ENCODE results near the gene CDH4. TPM values are rescaled to one million over a fixed set of nuclear protein-coding genes. Genes with fewer than 3 reads are reported as not detected.

The CDH4 gene
- polyA plus RNA-seq, 1 donor (not counting 4 experiments of a cell fraction or from before 2014, with no cell fraction given): 2.2 TPM

DNA sequence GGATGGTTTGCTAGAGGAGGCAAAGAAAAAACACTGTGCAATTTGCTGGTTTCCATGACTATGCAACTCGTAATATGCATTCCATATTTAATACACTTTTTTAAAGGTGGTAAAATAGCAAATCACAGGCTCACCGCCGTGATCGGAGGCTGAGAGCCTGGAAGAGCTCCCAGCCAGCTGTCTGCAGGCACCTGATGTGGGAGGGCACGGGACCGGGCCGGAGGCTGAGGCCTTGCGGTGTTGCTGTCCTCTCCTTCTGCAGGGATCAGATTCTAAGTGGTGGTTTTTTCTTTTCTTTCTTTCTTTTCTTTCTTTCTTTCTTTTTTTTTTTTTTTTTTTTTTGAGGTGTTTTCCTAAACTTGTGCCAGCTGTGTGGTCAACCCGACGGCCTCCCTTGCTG is 282.3 kb downstream of the CDH4 start:
- Histone ChIP-seq H3K9ac (ENCODE audit: control insufficient read depth, extremely low read depth, insufficient read depth, low read length) (no peak overlapping the region), H3K27me3 (ENCODE audit: control insufficient read depth, extremely low read depth, insufficient read depth, low read length) (no peaks in the 10 kb centered on the region), H3K4me1 (ENCODE audit: control insufficient read depth, extremely low read depth, insufficient read depth, low read length) (peaks cover 18% of the 10 kb centered on the region), H3K4me2 (ENCODE audit: control insufficient read depth, extremely low read depth, insufficient read depth, low read depth, low read length) (no peak overlapping the region), H3K4me3 (ENCODE audit: control insufficient read depth in 2 of 3, extremely low read depth in 1 of 3, insufficient read depth in 2 of 3, low read depth in 1 of 3, low read length in 3 of 3) (no peak overlapping the region), H3K36me3 (ENCODE audit: control insufficient read depth in 2 of 2, extremely low read depth in 1 of 2, insufficient read depth in 2 of 2, low read length in 2 of 2) (peaks cover 0 to 3% of the 10 kb centered on the region in 2 experiments), H3K9me3 (ENCODE audit: control insufficient read depth, low read depth, low read length) (no peaks in the 10 kb centered on the region), H4K20me1 (ENCODE audit: control insufficient read depth, extremely low read depth, insufficient read depth, low read length) (peaks cover 22% of the 10 kb centered on the region), H3K79me2 (ENCODE audit: control insufficient read depth, insufficient read depth, low read length) (no peaks in the 10 kb centered on the region), H3K9me1 (ENCODE audit: control insufficient read depth, extremely low read depth, insufficient read depth, low read length) (no peaks in the 10 kb centered on the region), H3K27ac (ENCODE audit: control insufficient read depth, insufficient read depth, low read length) (no peak overlapping the region), H2AFZ (ENCODE audit: control insufficient read depth, low read length) (no peak overlapping the region)
- FAIRE-seq (no peak), DNase-seq (ENCODE audit: low read depth, low spot score) (no peak)
- dilution Hi-C loops (cut with MboI; ENCODE audit: extremely low pct_ligation_motif_present, low sequenced_read_pairs): no loop called here
- no peak for TF ChIP-seq CTCF (optimal IDR thresholded peaks at IDR 0.05 in 1 of 3, IDR thresholded peaks at IDR 0.05 in 1 of 3, conservative IDR thresholded peaks at IDR 0.05 in 1 of 3; ENCODE audit: extremely low read depth in 1 of 3, insufficient read depth in 2 of 3, low read length in 3 of 3)
- TF ChIP-seq EZH2 (IDR thresholded peaks at IDR 0.05; ENCODE audit: low read length): no peak

- TF ChIP-seq CTCF (optimal IDR thresholded peaks at IDR 0.05 in 1 of 3, IDR thresholded peaks at IDR 0.05 in 1 of 3, conservative IDR thresholded peaks at IDR 0.05 in 1 of 3; ENCODE audit: extremely low read depth in 1 of 3, insufficient read depth in 2 of 3, low read length in 3 of 3) (no peak), EZH2 (IDR thresholded peaks at IDR 0.05; ENCODE audit: low read length) (no peak)
- H4K20me1 ChIP-seq (ENCODE audit: control insufficient read depth, extremely low read depth, insufficient read depth, low read length): peaks cover 22% of the 10 kb centered on the region
- H3K36me3 ChIP-seq (ENCODE audit: control insufficient read depth in 2 of 2, extremely low read depth in 1 of 2, insufficient read depth in 2 of 2, low read length in 2 of 2): peaks cover 0 to 3% of the 10 kb centered on the region in 2 experiments
- H3K4me1 ChIP-seq (ENCODE audit: control insufficient read depth, extremely low read depth, insufficient read depth, low read length): peaks cover 13% of the 10 kb centered on the region
- no peak overlapping the region for H3K9ac ChIP-seq (ENCODE audit: control insufficient read depth, extremely low read depth, insufficient read depth, low read length)
- no peaks in the 10 kb centered on the region for H3K9me3 ChIP-seq (ENCODE audit: control insufficient read depth, low read depth, low read length)
- H3K27me3 ChIP-seq (ENCODE audit: control insufficient read depth, extremely low read depth, insufficient read depth, low read length): no peaks in the 10 kb centered on the region
- DNase-seq (ENCODE audit: low read depth, low spot score) (no peak), FAIRE-seq (no peak)
- H2AFZ ChIP-seq (ENCODE audit: control insufficient read depth, low read length): no peak overlapping the region
- no peak overlapping the region for H3K4me2 ChIP-seq (ENCODE audit: control insufficient read depth, extremely low read depth, insufficient read depth, low read depth, low read length)
- dilution Hi-C loops (cut with MboI; ENCODE audit: extremely low pct_ligation_motif_present, low sequenced_read_pairs): no loop called here
- no peaks in the 10 kb centered on the region for H3K9me1 ChIP-seq (ENCODE audit: control insufficient read depth, extremely low read depth, insufficient read depth, low read length)
- H3K27ac ChIP-seq (ENCODE audit: control insufficient read depth, insufficient read depth, low read length): no peak overlapping the region
- no peak overlapping the region for H3K4me3 ChIP-seq (ENCODE audit: control insufficient read depth in 2 of 3, extremely low read depth in 1 of 3, insufficient read depth in 2 of 3, low read depth in 1 of 3, low read length in 3 of 3)
- no peaks in the 10 kb centered on the region for H3K79me2 ChIP-seq (ENCODE audit: control insufficient read depth, insufficient read depth, low read length)
Measured at GRCh38 chr20:61535091-61535490, 283.0 kb downstream of the CDH4 start.

Data from keratinocyte (primary cell).